SU-DHL-6 (cell line): Measurements from ENCODE around the gene EFTUD2.

Experiments used
- H2AFZ ChIP-seq: fragments of 200-600 bp; sonication (generic); 2 replicates; pipeline ENCODE4 v1.6.1; 2014; ENCODE audit warnings: low read depth, mild to moderate bottlenecking, moderate library complexity, mixed read lengths, antibody characterized with exemption, low read length; ENCODE audit not compliant: severe bottlenecking
- H3F3A ChIP-seq: fragments of 200-600 bp; shearing (Covaris generic); 2 replicates; pipeline ENCODE4 v1.6.0; 2016; ENCODE audit warnings: antibody characterized with exemption, mild to moderate bottlenecking; ENCODE audit not compliant: insufficient read depth
- H3K27ac ChIP-seq: fragments of 200-600 bp; sonication (generic); 2 replicates; pipeline ENCODE4 v1.5.1; 2016; ENCODE audit warnings: low read depth, mild to moderate bottlenecking, low read length, moderate library complexity, mixed read lengths
- H3K27me3 ChIP-seq: fragments of 200-600 bp; sonication (generic), shearing (Covaris generic); 2 replicates; pipeline ENCODE4 v1.6.0; 2014; ENCODE audit warnings: mild to moderate bottlenecking, low read length
- H3K36me3 ChIP-seq: fragments of 200-600 bp; sonication (generic); 2 replicates; pipeline ENCODE4 v1.6.1; 2014; ENCODE audit warnings: mild to moderate bottlenecking, low read length, mixed read lengths
- H3K4me2 ChIP-seq: fragments of 300-600, 200-600 bp; shearing (Covaris generic), sonication (generic); 2 replicates; pipeline ENCODE4 v1.6.0; 2014; ENCODE audit warnings: low read length, low read depth, mild to moderate bottlenecking; ENCODE audit not compliant: poor library complexity, severe bottlenecking
- H3K4me3 ChIP-seq: fragments of 200-600 bp; sonication (generic); 2 replicates; pipeline ENCODE4 v1.5.1; 2014; ENCODE audit warnings: antibody characterized with exemption, low read length, mild to moderate bottlenecking, mixed read lengths; ENCODE audit not compliant: insufficient read depth, poor library complexity, severe bottlenecking
- H3K79me2 ChIP-seq: fragments of 200-600 bp; sonication (generic); 2 replicates; pipeline ENCODE4 v1.6.1; 2014; ENCODE audit warnings: mild to moderate bottlenecking, low read length, moderate library complexity; ENCODE audit not compliant: insufficient read depth
- H3K9ac ChIP-seq: fragments of 200-600 bp; sonication (generic); 2 replicates; pipeline ENCODE4 v1.7.0; 2014; ENCODE audit warnings: mild to moderate bottlenecking, low read length
- H3K9me2 ChIP-seq: fragments of 200-600 bp; sonication (generic); replicated peaks from 2 replicates; pipeline ENCODE4 v1.6.1; 2014; ENCODE audit warnings: low read length; ENCODE audit not compliant: insufficient read depth
- H3K9me3 ChIP-seq: fragments of 200-600 bp; sonication (generic); 2 replicates; pipeline ENCODE4 v1.6.1; 2014; ENCODE audit warnings: low read length, mixed read lengths; ENCODE audit not compliant: insufficient read depth
- H4K20me1 ChIP-seq: fragments of 200-600 bp; sonication (generic); 2 replicates; pipeline ENCODE4 v1.6.1; 2014; ENCODE audit warnings: low read depth, mild to moderate bottlenecking, antibody characterized with exemption, low read length, moderate library complexity, mixed read lengths
- CTCF ChIP-seq: fragments of 200-600 bp; sonication (generic); IDR thresholded peaks from one replicate; pipeline ENCODE4 v1.5.1; 2017; ENCODE audit warnings: antibody characterized with exemption, mild to moderate bottlenecking, low read length, moderate library complexity; ENCODE audit not compliant: insufficient read depth, poor library complexity, severe bottlenecking
- EZH2phosphoT487 ChIP-seq: fragments of 200-600 bp; sonication (generic), shearing (Covaris generic); conservative IDR thresholded peaks from 2 replicates; pipeline ENCODE4 v1.6.1; 2018; ENCODE audit warnings: mild to moderate bottlenecking, antibody characterized with exemption, low read length, moderate library complexity, mixed read lengths

Gene EFTUD2

GRCh38 chr17:44925731-44926697, 26.8 kb upstream of the EFTUD2 start:
- peaks cover 15% of the 10 kb centered on the region for H3F3A ChIP-seq
- H3K9me3 ChIP-seq = no peaks in the 10 kb centered on the region
- H4K20me1 ChIP-seq = no peaks in the 10 kb centered on the region
- H3K4me3 ChIP-seq = no peak overlapping the region
- TF ChIP-seq EZH2phosphoT487 = no peak
- TF ChIP-seq CTCF = no peak
- H3K27me3 ChIP-seq = no peaks in the 10 kb centered on the region
- H3K27ac ChIP-seq = no peak overlapping the region
- peaks cover 16% of the 10 kb centered on the region; the same call in 1 of the 2 replicates for H3K36me3 ChIP-seq
- H3K9me2 ChIP-seq = no peaks in the 10 kb centered on the region
- no peak overlapping the region for H2AFZ ChIP-seq
- no peak overlapping the region for H3K4me2 ChIP-seq
- no peak overlapping the region for H3K9ac ChIP-seq
- no peaks in the 10 kb centered on the region for H3K79me2 ChIP-seq

- H3K4me2 ChIP-seq = no peak overlapping the region
- H3K9me3 ChIP-seq = no peaks in the 10 kb centered on the region
- H3K36me3 ChIP-seq = 0 out of 2 replicates have a peak, but pooled peaks cover 5% of the 10 kb centered on the region
- TF ChIP-seq EZH2phosphoT487 (no peak), CTCF (no peak)
- H3K27me3 ChIP-seq = no peaks in the 10 kb centered on the region
- H2AFZ ChIP-seq = no peak overlapping the region
- H4K20me1 ChIP-seq = no peaks in the 10 kb centered on the region
- H3F3A ChIP-seq = peaks cover 10% of the 10 kb centered on the region
- H3K9ac ChIP-seq = no peak overlapping the region
- H3K4me3 ChIP-seq = no peak overlapping the region
- H3K79me2 ChIP-seq = no peaks in the 10 kb centered on the region
- H3K9me2 ChIP-seq = no peaks in the 10 kb centered on the region
- H3K27ac ChIP-seq = no peak overlapping the region
Observed at GRCh38 chr17:44924107-44924544, 24.9 kb upstream of the EFTUD2 start.

GRCh38 chr17:44922746-44923470, 23.7 kb upstream of the EFTUD2 start:
- TF ChIP-seq EZH2phosphoT487 (no peak), CTCF (no peak)
- Histone ChIP-seq H3K9ac (no peak overlapping the region), H3K36me3 (0 out of 2 replicates have a peak, but pooled peaks cover 5% of the 10 kb centered on the region), H3K9me2 (no peaks in the 10 kb centered on the region), H3K4me2 (no peak overlapping the region), H3K9me3 (no peaks in the 10 kb centered on the region), H3K27me3 (no peaks in the 10 kb centered on the region), H3K27ac (no peak overlapping the region), H3K4me3 (no peak overlapping the region), H3F3A (peaks cover 10% of the 10 kb centered on the region), H3K79me2 (no peaks in the 10 kb centered on the region), H2AFZ (no peak overlapping the region), H4K20me1 (no peaks in the 10 kb centered on the region)
